H9 (cell line): ENCODE data around the gene SIN3A. TPM values are rescaled to one million over a fixed set of nuclear protein-coding genes. Genes with fewer than 3 reads are reported as not detected.
"Not testable (repeated sequence)": the region's sequence is repeated elsewhere in the genome, so short reads cannot be mapped to it uniquely, and the experiment has no call there.

Source experiments
- DNase-seq: peaks from one replicate; pipeline ENCODE4 v3.0.0-alpha.2; 2017
- H2AFZ ChIP-seq: one replicate; pipeline ENCODE4 v1.6.1; 2013; ENCODE audit warnings: mild to moderate bottlenecking, low read length, control low read depth, moderate library complexity
- H2AK5ac ChIP-seq: 2 replicates; pipeline ENCODE4 v1.6.1; 2013; ENCODE audit warnings: low read length, control low read depth, mixed read lengths; ENCODE audit not compliant: insufficient read length
- H2BK120ac ChIP-seq: one replicate; pipeline ENCODE4 v1.6.1; 2013; ENCODE audit warnings: low read depth, mild to moderate bottlenecking, low read length, control low read depth, inconsistent platforms; ENCODE audit not compliant: poor library complexity, severe bottlenecking
- H2BK12ac ChIP-seq: 2 replicates; pipeline ENCODE4 v1.6.1; 2013; ENCODE audit warnings: low read length, control low read depth, mixed read lengths, low read depth; ENCODE audit not compliant: insufficient read length
- H2BK15ac ChIP-seq: 2 replicates; pipeline ENCODE4 v1.6.1; 2013; ENCODE audit warnings: low read depth, low read length, control low read depth
- H2BK20ac ChIP-seq: one replicate; pipeline ENCODE4 v1.6.1; 2013; ENCODE audit warnings: low read depth, mild to moderate bottlenecking, low read length, control low read depth, inconsistent platforms; ENCODE audit not compliant: poor library complexity, severe bottlenecking
- H2BK5ac ChIP-seq: 2 replicates; pipeline ENCODE4 v1.6.1; 2013; ENCODE audit warnings: low read length, control low read depth, mixed read lengths; ENCODE audit not compliant: insufficient read length
- H3K14ac ChIP-seq: 2 replicates; pipeline ENCODE4 v1.6.1; 2013; ENCODE audit warnings: low read length, control low read depth; ENCODE audit not compliant: insufficient read depth
- H3K18ac ChIP-seq: 2 replicates; pipeline ENCODE4 v1.6.1; 2013; ENCODE audit warnings: low read depth, mild to moderate bottlenecking, mixed read lengths, low read length, control low read depth; ENCODE audit not compliant: insufficient read length
- H3K23ac ChIP-seq: 2 replicates; pipeline ENCODE4 v1.6.1; 2013; ENCODE audit warnings: low read length, control low read depth, mixed read lengths, low read depth; ENCODE audit not compliant: insufficient read length
- H3K23me2 ChIP-seq: 2 replicates; pipeline ENCODE4 v1.6.1; 2013; ENCODE audit warnings: low read depth, mild to moderate bottlenecking, mixed read lengths, low read length, control low read depth; ENCODE audit not compliant: insufficient read length, poor library complexity, severe bottlenecking
- H3K27ac ChIP-seq: 2 replicates; pipeline ENCODE4 v1.5.1; 2013; ENCODE audit warnings: low read length, control low read depth, mixed read lengths, low read depth; ENCODE audit not compliant: insufficient read length
- H3K27me3 ChIP-seq: 2 replicates; pipeline ENCODE4 v1.6.1; 2013; ENCODE audit warnings: low read length, control low read depth, inconsistent platforms; ENCODE audit not compliant: insufficient read depth
- H3K4ac ChIP-seq: 2 replicates; pipeline ENCODE4 v1.6.1; 2013; ENCODE audit warnings: low read depth, mild to moderate bottlenecking, control low read depth, inconsistent platforms, low read length, moderate library complexity
- H3K4me1 ChIP-seq: 2 replicates; pipeline ENCODE4 v1.6.1; 2013; ENCODE audit warnings: low read length, control low read depth, inconsistent platforms; ENCODE audit not compliant: insufficient read depth
- H3K4me2 ChIP-seq: 2 replicates; pipeline ENCODE4 v1.6.1; 2013; ENCODE audit warnings: low read length, control low read depth, mixed read lengths; ENCODE audit not compliant: insufficient read length, insufficient read depth
- H3K56ac ChIP-seq: 2 replicates; pipeline ENCODE4 v1.6.1; 2013; ENCODE audit warnings: low read depth, mild to moderate bottlenecking, mixed read lengths, low read length, control low read depth; ENCODE audit not compliant: insufficient read length
- H3K79me1 ChIP-seq: 2 replicates; pipeline ENCODE4 v1.6.1; 2013; ENCODE audit warnings: low read depth, mild to moderate bottlenecking, moderate library complexity, low read length, control low read depth, inconsistent platforms; ENCODE audit not compliant: insufficient read depth, poor library complexity, severe bottlenecking
- H3K79me2 ChIP-seq: 2 replicates; pipeline ENCODE4 v1.6.1; 2013; ENCODE audit warnings: low read length, control low read depth, inconsistent platforms; ENCODE audit not compliant: insufficient read depth
- H3K9ac ChIP-seq: 2 replicates; pipeline ENCODE4 v1.6.1; 2013; ENCODE audit warnings: low read length, control low read depth, mixed read lengths; ENCODE audit not compliant: insufficient read length; ENCODE audit errors: extremely low read depth
- H3K9me3 ChIP-seq: one replicate; pipeline ENCODE4 v1.6.1; 2013; ENCODE audit warnings: low read depth, low read length, inconsistent platforms; ENCODE audit not compliant: control insufficient read depth
- H3T11ph ChIP-seq: one replicate; pipeline ENCODE4 v1.6.1; 2013; ENCODE audit warnings: mild to moderate bottlenecking, low read length, control low read depth, inconsistent platforms
- H4K20me1 ChIP-seq: one replicate; pipeline ENCODE4 v1.6.1; 2013; ENCODE audit not compliant: control insufficient read depth, insufficient read length, insufficient read depth
- H4K5ac ChIP-seq: 2 replicates; pipeline ENCODE4 v1.6.1; 2013; ENCODE audit warnings: low read depth, mild to moderate bottlenecking, mixed read lengths, low read length, control low read depth; ENCODE audit not compliant: insufficient read length
- H4K8ac ChIP-seq: replicated peaks from 2 replicates; pipeline ENCODE4 v1.6.1; 2013; ENCODE audit warnings: low read length, control low read depth, mixed read lengths, low read depth; ENCODE audit not compliant: insufficient read length
- H4K91ac ChIP-seq: 2 replicates; pipeline ENCODE4 v1.6.1; 2013; ENCODE audit warnings: low read depth, mild to moderate bottlenecking, moderate library complexity, mixed read lengths, low read length, control low read depth; ENCODE audit not compliant: insufficient read length
- H3K27ac Mint-ChIP-seq, 3 experiments: 2 replicates in 2 of 3; 3 replicates in 1 of 3; pipeline ENCODE4 v1.8.0; 2020 to 2021; ENCODE audit warnings: mixed read lengths in 3 of 3, mild to moderate bottlenecking in 1 of 3, moderate library complexity in 1 of 3
- H3K27me3 Mint-ChIP-seq: 2 replicates; pipeline ENCODE4 v1.8.0; 2021; ENCODE audit warnings: low read depth, mild to moderate bottlenecking, moderate library complexity, mixed read lengths
- H3K36me3 Mint-ChIP-seq, 3 experiments: 2 replicates in 2 of 3; 3 replicates in 1 of 3; pipeline ENCODE4 v1.8.0; 2020 to 2021; ENCODE audit warnings: low read depth in 3 of 3, mixed read lengths in 3 of 3; ENCODE audit not compliant: insufficient read depth in 1 of 3
- H3K4me1 Mint-ChIP-seq, 2 experiments: 2 replicates each; pipeline ENCODE4 v1.8.0; 2020; ENCODE audit warnings: mixed read lengths in 2 of 2
- H3K4me3 Mint-ChIP-seq, 2 experiments: 2 replicates in 1 of 2; 3 replicates in 1 of 2; pipeline ENCODE4 v1.8.0; 2020 to 2021; ENCODE audit warnings: mild to moderate bottlenecking in 2 of 2, mixed read lengths in 2 of 2, moderate library complexity in 1 of 2
- H3K9me3 Mint-ChIP-seq, 2 experiments: 2 replicates in 1 of 2; 3 replicates in 1 of 2; pipeline ENCODE4 v1.8.0; 2020; ENCODE audit warnings: mild to moderate bottlenecking in 2 of 2, mixed read lengths in 2 of 2, moderate library complexity in 1 of 2
- WGBS: extraction: QIAGEN DNeasy Blood & Tissue Kit; methylation state at CpG from one replicate; pipeline ENCODE4 v1.1.7; 2013; ENCODE audit warnings: missing lambda C conversion rate, low lambda C conversion rate, mixed read lengths; ENCODE audit not compliant: insufficient read length; ENCODE audit errors: extremely low coverage; 5-methylcytosine and 5-hydroxymethylcytosine counted together
- total RNA-seq: library from RNA; stranded (reverse); gene quantifications from 2 replicates; pipeline ENCODE4 v1.2.1, GENCODE V29; 2021

The SIN3A gene
- total RNA-seq, 1 experiment from 2014 or later, result 102 TPM

- H3K27me3 ChIP-seq, H3K9ac ChIP-seq, H3K23me2 ChIP-seq, DNase-seq, H2BK20ac ChIP-seq, H3K9me3 ChIP-seq, H3K4me1 ChIP-seq, H3K4ac ChIP-seq, H2AFZ ChIP-seq, H3K27me3 Mint-ChIP-seq, H3K18ac ChIP-seq, H3K23ac ChIP-seq, H3K4me3 Mint-ChIP-seq, H3K4me1 Mint-ChIP-seq, H3K14ac ChIP-seq, H2BK15ac ChIP-seq, H2AK5ac ChIP-seq, H3K9me3 Mint-ChIP-seq, H3T11ph ChIP-seq, H4K20me1 ChIP-seq, H3K27ac ChIP-seq, H4K8ac ChIP-seq, H2BK120ac ChIP-seq, H2BK5ac ChIP-seq, H3K4me2 ChIP-seq, H4K5ac ChIP-seq, H4K91ac ChIP-seq, H3K56ac ChIP-seq, H2BK12ac ChIP-seq: not testable (repeated sequence)
- H3K36me3 Mint-ChIP-seq, result peaks cover 19 to 39% (median 33%) of the 10 kb centered on the region in 3 experiments
- no CpG with 5 or more reads among the region's 8 CpGs for WGBS
- peak overlapping the region in 2 of 3 experiments; percentile 41 to 83; a peak in 3 of 7 replicates for H3K27ac Mint-ChIP-seq
- peaks cover 42% of the 10 kb centered on the region; the same call in 1 of the 2 replicates for H3K79me2 ChIP-seq
- peaks cover 12% of the 10 kb centered on the region for H3K79me1 ChIP-seq
These were observed 7.5 kb downstream of the SIN3A start for GRCh38 chr15:75443972-75444453.
